Right forelimb (tissue), 1 donor: ENCODE results near the gene RPAP2.
"Not testable (repeated sequence)": the region's sequence is repeated elsewhere in the genome, so short reads cannot be mapped to it uniquely, and the experiment has no call there.

Source experiments
- DNase-seq: peaks from one replicate; pipeline ENCODE4 v3.0.0-alpha.2; 2018

The RPAP2 gene

GRCh38 chr1:92377991-92378390, 79.1 kb downstream of the RPAP2 start:
- not testable (repeated sequence) for DNase-seq

GRCh38 chr1:92380867-92381266, 82.0 kb downstream of the RPAP2 start:
- no peak for DNase-seq

- DNase-seq: not testable (repeated sequence)
These were observed 95.1 kb downstream of the RPAP2 start for GRCh38 chr1:92393966-92394365.

- no peak for DNase-seq
These were observed 99.7 kb downstream of the RPAP2 start for GRCh38 chr1:92398519-92398918.

- no peak for DNase-seq
These were observed 100.2 kb downstream of the RPAP2 start for GRCh38 chr1:92399076-92399475.

GRCh38 chr1:92404661-92405060, 105.8 kb downstream of the RPAP2 start:
- DNase-seq: no peak

- DNase-seq: no peak
These were observed 110.0 kb downstream of the RPAP2 start for GRCh38 chr1:92408825-92409224.

GRCh38 chr1:92409946-92410549, 111.2 kb downstream of the RPAP2 start:
- DNase-seq: no peak

- DNase-seq: no peak
These were observed 111.8 kb downstream of the RPAP2 start for GRCh38 chr1:92410706-92411105.

- DNase-seq: no peak
These were observed 112.7 kb downstream of the RPAP2 start for GRCh38 chr1:92411511-92411910.

GRCh38 chr1:92419642-92420041, 120.8 kb downstream of the RPAP2 start:
- DNase-seq: no peak

GRCh38 chr1:92424381-92424780, 125.5 kb downstream of the RPAP2 start:
- no peak for DNase-seq

- DNase-seq: no peak
These were observed 126.8 kb downstream of the RPAP2 start for GRCh38 chr1:92425617-92426016.

- no peak for DNase-seq
These were observed 131.2 kb downstream of the RPAP2 start for GRCh38 chr1:92430030-92430429.

- DNase-seq: not testable (repeated sequence)
These were observed 135.7 kb downstream of the RPAP2 start for GRCh38 chr1:92434572-92434971.

GRCh38 chr1:92439291-92439690, 140.4 kb downstream of the RPAP2 start:
- DNase-seq: no peak

- no peak for DNase-seq
These were observed 142.4 kb downstream of the RPAP2 start for GRCh38 chr1:92441316-92441696.

GRCh38 chr1:92441697-92442342, 143.0 kb downstream of the RPAP2 start:
- no peak for DNase-seq

- no peak for DNase-seq
These were observed 143.5 kb downstream of the RPAP2 start for GRCh38 chr1:92442351-92442750.

- DNase-seq: no peak
These were observed 145.0 kb downstream of the RPAP2 start for GRCh38 chr1:92443893-92444292.

GRCh38 chr1:92444351-92444750, 145.5 kb downstream of the RPAP2 start:
- DNase-seq: no peak

GRCh38 chr1:92445865-92446264, 147.0 kb downstream of the RPAP2 start:
- DNase-seq: no peak

GRCh38 chr1:92446546-92446945, 147.7 kb downstream of the RPAP2 start:
- no peak for DNase-seq

GRCh38 chr1:92447033-92447681, 148.3 kb downstream of the RPAP2 start:
- DNase-seq: no peak
